Neural cell (in vitro differentiated cells): Measurements from ENCODE around the gene ZSCAN2. TPM values are rescaled to one million over a fixed set of nuclear protein-coding genes. Genes with fewer than 3 reads are reported as not detected.

Source experiments
- H2AFZ ChIP-seq: fragments of 200-600, 300-800 bp; sonication (generic), shearing (Covaris generic); 2 replicates; pipeline ENCODE4 v1.6.0; 2014; ENCODE audit warnings: low read depth, mild to moderate bottlenecking, antibody characterized with exemption, low read length, moderate library complexity
- H3F3A ChIP-seq: fragments of 200-600 bp; shearing (Covaris generic); 2 replicates; pipeline ENCODE4 v1.6.1; 2016; ENCODE audit warnings: mild to moderate bottlenecking, moderate library complexity, mixed read lengths, antibody characterized with exemption, low read length; ENCODE audit not compliant: insufficient read depth, poor library complexity, severe bottlenecking
- H3K27ac ChIP-seq: fragments of 200-600, 300-800 bp; sonication (generic), shearing (Covaris generic); 2 replicates; pipeline ENCODE4 v1.5.1; 2014; ENCODE audit warnings: mild to moderate bottlenecking, low read length, moderate library complexity
- H3K27me3 ChIP-seq: fragments of 300-800, 200-600 bp; sonication (generic), shearing (Covaris generic); 2 replicates; pipeline ENCODE4 v1.6.0; 2014; ENCODE audit warnings: mild to moderate bottlenecking, low read depth, low read length, moderate library complexity; ENCODE audit not compliant: insufficient read depth
- H3K36me3 ChIP-seq: fragments of 300-800, 200-600 bp; sonication (generic), shearing (Covaris generic); 2 replicates; pipeline ENCODE4 v1.5.1; 2014; ENCODE audit warnings: mild to moderate bottlenecking, antibody characterized with exemption, low read length, moderate library complexity; ENCODE audit not compliant: insufficient read depth
- H3K4me2 ChIP-seq: fragments of 300-800, 200-600 bp; sonication (generic), shearing (Covaris generic); 2 replicates; pipeline ENCODE4 v1.6.0; 2014; ENCODE audit warnings: mild to moderate bottlenecking, low read length
- H3K4me3 ChIP-seq: fragments of 300-800, 200-600 bp; sonication (generic), shearing (Covaris generic); 2 replicates; pipeline ENCODE4 v1.5.1; 2014; ENCODE audit warnings: mild to moderate bottlenecking, low read length, moderate library complexity
- H3K79me2 ChIP-seq: fragments of 200-600 bp; shearing (Covaris generic); replicated peaks from 2 replicates; pipeline ENCODE4 v1.6.0; 2014; ENCODE audit warnings: mild to moderate bottlenecking, low read length, moderate library complexity; ENCODE audit not compliant: insufficient read depth
- H3K9ac ChIP-seq: fragments of 300-800, 200-600 bp; sonication (generic), shearing (Covaris generic); 2 replicates; pipeline ENCODE4 v1.6.1; 2016; ENCODE audit warnings: mild to moderate bottlenecking, low read length, mixed read lengths
- H3K9me2 ChIP-seq: fragments of 200-600 bp; shearing (Covaris generic); 2 replicates; pipeline ENCODE4 v1.6.1; 2016; ENCODE audit warnings: mild to moderate bottlenecking, low read length, mixed read lengths; ENCODE audit not compliant: insufficient read depth
- H3K9me3 ChIP-seq: fragments of 200-600, 300-800 bp; sonication (generic), shearing (Covaris generic); 2 replicates; pipeline ENCODE4 v1.6.1; 2016; ENCODE audit warnings: mild to moderate bottlenecking, mixed run types, low read length, moderate library complexity, mixed read lengths
- H4K20me1 ChIP-seq: fragments of 200-600 bp; shearing (Covaris generic); 2 replicates; pipeline ENCODE4 v1.6.1; 2016; ENCODE audit warnings: mild to moderate bottlenecking, mixed run types; ENCODE audit not compliant: insufficient read depth
- EP300 ChIP-seq: fragments of 450-650 bp; conservative IDR thresholded peaks from 2 replicates; pipeline ENCODE4 v1.6.1; 2014; ENCODE audit warnings: antibody characterized with exemption, mild to moderate bottlenecking, moderate library complexity; ENCODE audit not compliant: poor library complexity, severe bottlenecking
- EZH2 ChIP-seq: fragments of 200-600, 300-800 bp; shearing (Covaris generic), sonication (generic); IDR thresholded peaks from 2 replicates; pipeline ENCODE4 v1.6.1; 2014; ENCODE audit warnings: antibody characterized with exemption, low read length, borderline replicate concordance, mild to moderate bottlenecking; ENCODE audit not compliant: insufficient read depth, poor library complexity, severe bottlenecking
- MXI1 ChIP-seq: fragments of 450-650 bp; conservative IDR thresholded peaks from 2 replicates; pipeline ENCODE4 v1.6.1; 2014; ENCODE audit warnings: antibody characterized with exemption, mild to moderate bottlenecking; ENCODE audit not compliant: poor library complexity, severe bottlenecking
- POLR2AphosphoS5 ChIP-seq: IDR thresholded peaks from 2 replicates; pipeline ENCODE4 v1.6.1; 2012
- RAD21 ChIP-seq: fragments of 450-650 bp; conservative IDR thresholded peaks from 2 replicates; pipeline ENCODE4 v1.6.1; 2014; ENCODE audit warnings: antibody characterized with exemption, mild to moderate bottlenecking, moderate library complexity
- REST ChIP-seq: IDR thresholded peaks from 2 replicates; pipeline ENCODE4 v1.6.1; 2012; ENCODE audit warnings: borderline replicate concordance
- SMC3 ChIP-seq: fragments of 450-650 bp; conservative IDR thresholded peaks from 2 replicates; pipeline ENCODE4 v1.6.1; 2014; ENCODE audit warnings: antibody characterized with exemption, mild to moderate bottlenecking, moderate library complexity; ENCODE audit not compliant: poor library complexity
- TAF1 ChIP-seq: IDR thresholded peaks from 2 replicates; pipeline ENCODE4 v1.6.1; 2012; ENCODE audit warnings: low read depth
- polyA plus RNA-seq: library from polyadenylated mRNA; depleted of rRNA; stranded (reverse); fragments of >200 nt; gene quantifications from 2 replicates; pipeline ENCODE4 v1.2.3, GENCODE V29; 2014
- TF ChIP-seq, protein P1 (sequence below): fragments of 450-650 bp; IDR thresholded peaks from 2 replicates; pipeline ENCODE4 v1.5.1; 2014; ENCODE audit warnings: antibody characterized with exemption, mild to moderate bottlenecking, moderate library complexity; ENCODE audit not compliant: poor library complexity, severe bottlenecking

Gene ZSCAN2
- polyA plus RNA-seq, 1 donor from 2014 or later, result 55.6 TPM

- Histone ChIP-seq H3F3A (no peaks in the 10 kb centered on the region), H3K27me3 (no peaks in the 10 kb centered on the region), H3K4me3 (peak overlapping the region; percentile 71), H3K9me3 (no peaks in the 10 kb centered on the region), H3K9me2 (no peaks in the 10 kb centered on the region), H3K4me2 (peak overlapping the region; percentile 22), H3K79me2 (peaks cover 38% of the 10 kb centered on the region), H3K27ac (no peak overlapping the region), H3K36me3 (peaks cover 6% of the 10 kb centered on the region), H4K20me1 (peaks cover 5% of the 10 kb centered on the region), H2AFZ (peak overlapping the region; percentile 98), H3K9ac (peak overlapping the region; percentile 95)
- TF ChIP-seq EP300 (no peak), REST (no peak), SMC3 (no peak), EZH2 (no peak), TAF1 (no peak), POLR2AphosphoS5 (no peak), MXI1 (no peak), RAD21 (no peak)
- TF ChIP-seq, protein P1, sequence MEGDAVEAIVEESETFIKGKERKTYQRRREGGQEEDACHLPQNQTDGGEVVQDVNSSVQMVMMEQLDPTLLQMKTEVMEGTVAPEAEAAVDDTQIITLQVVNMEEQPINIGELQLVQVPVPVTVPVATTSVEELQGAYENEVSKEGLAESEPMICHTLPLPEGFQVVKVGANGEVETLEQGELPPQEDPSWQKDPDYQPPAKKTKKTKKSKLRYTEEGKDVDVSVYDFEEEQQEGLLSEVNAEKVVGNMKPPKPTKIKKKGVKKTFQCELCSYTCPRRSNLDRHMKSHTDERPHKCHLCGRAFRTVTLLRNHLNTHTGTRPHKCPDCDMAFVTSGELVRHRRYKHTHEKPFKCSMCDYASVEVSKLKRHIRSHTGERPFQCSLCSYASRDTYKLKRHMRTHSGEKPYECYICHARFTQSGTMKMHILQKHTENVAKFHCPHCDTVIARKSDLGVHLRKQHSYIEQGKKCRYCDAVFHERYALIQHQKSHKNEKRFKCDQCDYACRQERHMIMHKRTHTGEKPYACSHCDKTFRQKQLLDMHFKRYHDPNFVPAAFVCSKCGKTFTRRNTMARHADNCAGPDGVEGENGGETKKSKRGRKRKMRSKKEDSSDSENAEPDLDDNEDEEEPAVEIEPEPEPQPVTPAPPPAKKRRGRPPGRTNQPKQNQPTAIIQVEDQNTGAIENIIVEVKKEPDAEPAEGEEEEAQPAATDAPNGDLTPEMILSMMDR, result no peak
Measured at GRCh38 chr15:84600331-84600686, 500 bp upstream of the ZSCAN2 start.

DNA sequence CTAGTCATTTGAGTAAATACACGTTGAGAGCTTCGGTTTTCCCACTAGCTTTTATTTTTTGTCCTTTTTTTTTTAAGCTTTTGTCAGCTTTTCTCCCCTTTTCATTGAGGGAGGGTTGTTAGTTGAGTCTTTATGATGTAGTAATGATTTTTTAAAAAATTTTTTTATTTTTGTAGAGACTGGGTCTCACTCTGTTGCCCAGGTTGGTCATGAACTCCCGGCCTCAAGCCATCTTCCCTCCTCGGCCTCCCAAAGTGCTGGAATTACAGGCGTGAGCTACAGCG lies 688 bp downstream of the ZSCAN2 start:
- Histone ChIP-seq H3K4me2 (peak overlapping the region; percentile 68), H3K36me3 (peaks cover 7% of the 10 kb centered on the region), H3K4me3 (peak overlapping the region; percentile 71), H3K9me3 (no peaks in the 10 kb centered on the region), H3K9ac (peak overlapping the region; percentile 95), H3K27ac (peak overlapping the region; percentile 93), H3K9me2 (no peaks in the 10 kb centered on the region), H3K27me3 (no peaks in the 10 kb centered on the region), H3K79me2 (peaks cover 49% of the 10 kb centered on the region), H2AFZ (peak overlapping the region; percentile 98), H4K20me1 (peaks cover 11% of the 10 kb centered on the region), H3F3A (no peaks in the 10 kb centered on the region)
- TF ChIP-seq SMC3 (no peak), TAF1 (no peak), REST (no peak), EP300 (no peak), MXI1 (no peak), POLR2AphosphoS5 (no peak), RAD21 (no peak), EZH2 (no peak)
- TF ChIP-seq, protein P1, result no peak
